Stimulated activated CD8-positive, alpha-beta memory T cell treated with anti-CD3 and anti-CD28 coated beads, Interleukin-4, amount 100 ng/mL, for 24 hours (primary cell): ENCODE data around the gene TEKTIP1.
A peak's percentile ranks its signal among the peaks of the same experiment; 100 is the strongest.
"Not testable (repeated sequence)": the region's sequence is repeated elsewhere in the genome, so short reads cannot be mapped to it uniquely, and the experiment has no call there.

Source experiments
- DNase-seq: peaks from one replicate; pipeline ENCODE4 v3.0.0-alpha.2; 2020; ENCODE audit warnings: low read depth

Gene TEKTIP1

DNA sequence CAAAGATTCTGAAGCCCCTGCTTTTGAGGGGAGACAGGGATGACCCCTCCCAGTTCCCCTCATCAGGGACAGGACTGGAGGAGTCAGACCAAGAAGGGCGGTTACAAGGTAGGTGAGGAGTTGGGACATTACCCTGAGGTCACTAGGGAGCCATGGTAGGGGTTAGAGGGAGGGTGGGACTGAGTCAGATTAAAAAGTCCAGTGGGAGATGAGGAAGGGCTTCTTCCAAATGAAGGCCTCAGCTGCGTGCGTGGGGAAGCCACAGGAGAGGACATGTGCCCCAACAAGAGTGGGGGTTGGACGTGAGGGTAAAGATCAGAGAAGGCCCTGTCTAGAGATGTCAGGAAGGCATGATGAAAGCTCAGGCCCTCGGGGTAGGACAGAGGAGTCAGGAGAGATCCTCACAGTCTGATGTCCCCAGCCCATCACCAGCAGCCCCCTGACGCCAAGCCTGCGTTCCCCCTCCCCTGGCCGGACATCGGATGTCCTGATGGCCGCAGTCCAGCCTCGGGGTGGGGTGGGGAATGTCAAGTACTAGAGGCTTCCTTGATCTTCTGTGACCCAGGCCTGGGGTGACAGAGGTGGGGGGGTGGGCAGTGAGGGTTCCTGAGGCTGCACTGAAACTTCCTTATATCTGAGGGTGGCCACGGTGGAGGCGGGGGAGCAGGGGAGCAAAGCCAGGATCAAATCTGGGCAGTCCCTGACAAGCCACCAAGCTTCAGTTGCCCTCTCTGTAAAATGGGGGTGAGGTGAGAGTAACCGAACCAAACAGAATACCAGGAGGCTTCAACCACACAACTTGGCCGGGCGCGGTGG, 24.9 kb downstream of the TEKTIP1 start:
- no peak for DNase-seq

- no peak for DNase-seq
Measured at GRCh38 chr19:3565139-3565538, 26.2 kb downstream of the TEKTIP1 start.

- not testable (repeated sequence) for DNase-seq
Measured at GRCh38 chr19:3570042-3570441, 31.1 kb downstream of the TEKTIP1 start.

DNA sequence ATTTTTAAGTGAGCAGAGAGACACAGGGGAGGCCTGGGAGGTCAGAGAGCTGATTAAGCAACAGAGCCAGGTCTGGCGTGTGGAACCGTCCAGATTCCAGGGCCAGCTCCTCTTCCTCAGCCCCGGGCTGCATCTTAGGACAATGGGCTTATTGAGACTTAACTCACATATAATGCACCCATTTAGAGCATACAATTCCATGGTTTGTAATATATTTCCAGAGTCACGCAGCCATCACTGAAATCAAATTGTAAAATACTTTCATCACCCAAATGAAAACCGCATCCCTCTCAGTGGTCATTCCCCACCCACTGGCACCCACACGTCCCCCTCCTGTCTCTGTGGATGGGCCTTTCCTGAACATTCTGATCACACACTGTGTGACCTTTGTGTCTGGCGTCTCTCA, 31.6 kb downstream of the TEKTIP1 start:
- no peak for DNase-seq

DNA sequence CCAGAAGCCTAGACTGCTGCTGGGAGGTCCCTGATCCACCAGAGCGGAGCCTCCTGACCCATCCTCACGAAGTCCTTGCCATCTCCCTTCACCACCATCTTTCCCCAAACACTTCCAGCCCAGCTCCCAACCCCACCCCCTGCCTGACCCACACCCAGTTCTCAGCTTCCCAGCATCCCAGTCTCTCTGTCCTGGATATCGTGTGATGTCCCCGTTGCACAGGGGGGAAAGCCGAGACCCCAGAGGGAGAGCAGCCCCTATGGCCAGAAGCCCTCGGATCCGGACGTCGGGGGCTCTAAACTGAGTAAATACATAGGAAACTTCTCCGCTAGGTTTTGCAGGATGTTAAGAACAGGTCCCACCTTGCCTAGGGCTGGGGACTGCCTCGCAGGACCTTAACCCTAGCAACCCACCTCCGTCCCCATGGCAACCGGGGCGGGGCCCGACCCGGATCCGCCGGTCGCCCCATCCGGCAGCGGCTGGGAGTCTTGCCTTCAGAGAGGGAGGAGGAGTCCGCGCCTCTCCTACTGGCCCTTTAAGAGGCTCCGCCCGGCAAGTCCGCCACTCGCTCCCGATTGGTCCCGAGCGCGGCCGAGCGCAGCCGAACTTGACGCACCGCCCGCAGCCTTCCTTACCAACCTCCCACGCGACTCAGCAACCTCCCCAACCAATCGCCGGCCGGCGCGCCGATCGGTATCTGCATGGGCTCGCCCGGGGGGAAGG, 33.3 kb downstream of the TEKTIP1 start:
- peak; percentile 99 for DNase-seq

DNA sequence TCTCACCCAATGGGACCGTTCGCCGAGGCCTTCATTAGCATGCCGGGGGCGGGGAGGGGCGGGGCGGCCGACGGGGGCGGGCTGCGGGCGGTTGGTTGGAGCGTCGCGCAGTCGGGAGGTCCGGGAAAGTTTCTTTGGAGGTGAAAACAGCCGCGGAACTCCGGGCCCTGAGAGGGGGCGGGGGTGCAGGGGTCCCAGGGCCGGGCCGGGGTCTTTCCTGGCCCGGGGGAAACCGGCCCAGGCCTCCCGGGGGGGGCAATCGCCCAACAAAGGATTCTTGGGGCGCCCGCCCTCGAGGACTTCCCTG, 33.8 kb downstream of the TEKTIP1 start, which contains the start of gene HMG20B:
Gene HMG20B (plus strand): TSS at position 90 of the 307 bp plus-strand sequence. CDS start 366 bp downstream, outside the sequence.
- no peak for DNase-seq

DNA sequence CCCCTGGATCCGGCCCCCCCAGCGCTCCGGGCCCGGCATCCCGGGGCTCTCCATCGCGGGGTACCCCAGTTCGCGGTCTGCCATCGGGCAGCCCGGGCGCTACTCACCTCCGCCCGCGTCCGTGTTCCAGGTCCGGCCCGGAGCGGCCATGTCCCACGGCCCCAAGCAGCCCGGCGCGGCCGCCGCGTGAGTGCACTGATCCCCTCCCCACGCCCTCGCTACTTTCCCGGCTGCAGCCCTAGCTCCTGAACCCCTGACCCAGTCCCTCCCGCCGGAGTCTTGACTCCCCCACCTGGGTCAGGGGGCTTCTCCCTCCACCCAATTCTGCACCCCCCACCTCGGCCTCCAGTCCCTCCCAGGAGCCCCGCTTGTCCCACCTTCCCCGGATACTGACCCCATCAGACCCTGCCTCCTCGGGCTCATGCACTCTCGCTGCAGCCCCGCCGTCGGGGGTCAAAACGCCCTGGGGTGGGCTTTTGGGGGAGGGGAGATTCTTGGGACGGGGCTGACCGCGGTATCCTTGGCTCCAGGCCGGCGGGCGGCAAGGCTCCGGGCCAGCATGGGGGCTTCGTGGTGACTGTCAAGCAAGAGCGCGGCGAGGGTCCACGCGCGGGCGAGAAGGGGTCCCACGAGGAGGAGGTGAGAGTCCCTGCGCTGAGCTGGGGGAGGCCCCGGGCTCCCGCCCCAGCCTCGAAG, 34.3 kb downstream of the TEKTIP1 start:
- no peak for DNase-seq

- DNase-seq, result peak; percentile 71
Measured at GRCh38 chr19:3573858-3574637, 35.1 kb downstream of the TEKTIP1 start.

DNA sequence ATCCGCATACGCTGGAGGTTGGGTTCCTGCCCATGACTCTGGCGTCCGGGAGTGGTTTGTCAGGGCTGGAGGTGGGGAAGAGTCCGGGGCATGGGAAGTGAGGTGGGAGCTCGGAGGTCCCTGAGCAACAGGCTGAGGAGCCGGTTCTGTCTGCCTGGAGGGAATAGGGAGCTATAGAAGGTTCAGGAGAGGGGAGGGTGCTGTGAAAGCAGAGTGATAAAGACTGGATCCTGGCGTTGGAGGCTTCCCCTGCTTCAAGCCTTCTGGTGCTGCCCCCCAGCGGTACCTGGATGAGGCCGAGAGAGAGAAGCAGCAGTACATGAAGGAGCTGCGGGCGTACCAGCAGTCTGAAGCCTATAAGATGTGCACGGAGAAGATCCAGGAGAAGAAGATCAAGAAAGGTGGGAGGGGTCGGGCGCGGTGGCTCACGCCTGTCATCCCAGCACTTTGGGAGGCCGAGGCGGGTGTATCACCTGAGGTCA, 36.3 kb downstream of the TEKTIP1 start:
- DNase-seq, result no peak

GRCh38 chr19:3575949-3576673, 37.1 kb downstream of the TEKTIP1 start:
- no peak for DNase-seq

DNA sequence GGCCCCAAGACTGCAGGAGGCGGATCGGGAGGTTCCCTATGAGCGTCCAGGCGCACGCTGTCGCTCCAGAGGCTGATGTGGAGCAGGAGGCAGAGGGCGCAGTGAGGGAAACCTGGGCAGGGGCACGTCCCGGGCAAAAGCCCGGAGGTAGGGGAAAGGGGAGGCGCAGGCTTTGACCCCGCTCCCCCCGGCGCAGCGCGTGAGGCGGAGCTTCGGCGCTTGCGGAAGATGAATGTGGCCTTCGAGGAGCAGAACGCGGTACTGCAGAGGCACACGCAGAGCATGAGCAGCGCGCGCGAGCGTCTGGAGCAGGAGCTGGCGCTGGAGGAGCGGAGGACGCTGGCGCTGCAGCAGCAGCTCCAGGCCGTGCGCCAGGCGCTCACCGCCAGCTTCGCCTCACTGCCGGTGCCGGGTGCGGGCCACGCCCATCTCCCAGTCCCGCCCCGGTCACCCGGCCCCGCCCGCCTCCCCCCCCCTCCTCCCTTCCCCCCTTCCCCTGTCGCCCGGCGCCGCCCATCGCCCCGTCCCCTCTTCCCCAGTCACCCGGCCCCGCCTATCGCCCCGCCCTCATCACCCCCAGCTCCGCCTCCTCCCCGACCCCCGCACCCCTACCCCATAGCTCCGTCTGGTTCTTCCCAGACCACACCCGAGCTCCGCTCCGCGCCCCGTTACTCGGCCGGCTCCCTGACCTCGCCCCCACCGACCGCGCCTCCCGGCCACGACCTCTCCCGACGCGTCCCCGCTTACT, 37.9 kb downstream of the TEKTIP1 start:
- no peak for DNase-seq

GRCh38 chr19:3577723-3578344, 38.9 kb downstream of the TEKTIP1 start:
- no peak for DNase-seq

DNA sequence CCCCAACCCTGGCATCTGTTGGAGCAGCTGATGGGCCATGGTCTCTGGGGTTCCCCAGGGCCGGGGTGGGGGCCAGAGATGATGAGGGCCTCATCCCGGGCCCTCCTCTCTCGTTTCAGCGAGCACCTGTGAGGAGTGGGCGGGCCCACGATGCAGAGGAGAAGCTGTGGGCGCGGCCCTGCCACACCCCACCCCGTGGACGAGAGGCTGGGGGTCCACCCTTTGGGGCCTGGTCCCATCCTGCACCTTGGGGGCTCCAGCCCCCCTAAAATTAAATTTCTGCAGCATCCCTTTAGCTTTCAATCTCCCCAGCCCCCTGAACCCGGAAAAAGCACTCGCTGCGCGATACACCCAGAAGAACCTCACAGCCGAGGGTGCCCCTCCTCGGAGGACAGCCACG, 39.4 kb downstream of the TEKTIP1 start:
- DNase-seq, result no peak

- no peak for DNase-seq
Measured at GRCh38 chr19:3580156-3580934, 41.4 kb downstream of the TEKTIP1 start.

DNA sequence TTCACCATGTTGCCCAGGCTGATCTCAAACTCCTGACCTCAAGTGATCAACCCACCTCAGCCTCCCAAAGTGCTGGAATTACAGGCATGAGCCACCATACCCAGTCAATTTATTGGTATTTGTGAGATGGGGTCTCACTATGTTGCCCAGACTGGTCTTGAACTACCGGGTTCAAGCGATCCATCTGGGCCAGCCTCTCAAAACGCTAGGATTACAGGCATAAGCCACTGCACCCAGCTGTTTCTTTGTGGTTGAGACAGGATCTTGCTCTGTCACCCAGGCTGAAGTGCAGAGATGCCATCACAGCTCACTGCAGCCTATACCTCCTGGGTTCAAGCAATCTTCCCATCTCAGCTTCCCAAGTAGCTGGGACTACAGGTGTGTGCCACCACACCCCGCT, 42.8 kb downstream of the TEKTIP1 start:
- DNase-seq, result not testable (repeated sequence)

DNA sequence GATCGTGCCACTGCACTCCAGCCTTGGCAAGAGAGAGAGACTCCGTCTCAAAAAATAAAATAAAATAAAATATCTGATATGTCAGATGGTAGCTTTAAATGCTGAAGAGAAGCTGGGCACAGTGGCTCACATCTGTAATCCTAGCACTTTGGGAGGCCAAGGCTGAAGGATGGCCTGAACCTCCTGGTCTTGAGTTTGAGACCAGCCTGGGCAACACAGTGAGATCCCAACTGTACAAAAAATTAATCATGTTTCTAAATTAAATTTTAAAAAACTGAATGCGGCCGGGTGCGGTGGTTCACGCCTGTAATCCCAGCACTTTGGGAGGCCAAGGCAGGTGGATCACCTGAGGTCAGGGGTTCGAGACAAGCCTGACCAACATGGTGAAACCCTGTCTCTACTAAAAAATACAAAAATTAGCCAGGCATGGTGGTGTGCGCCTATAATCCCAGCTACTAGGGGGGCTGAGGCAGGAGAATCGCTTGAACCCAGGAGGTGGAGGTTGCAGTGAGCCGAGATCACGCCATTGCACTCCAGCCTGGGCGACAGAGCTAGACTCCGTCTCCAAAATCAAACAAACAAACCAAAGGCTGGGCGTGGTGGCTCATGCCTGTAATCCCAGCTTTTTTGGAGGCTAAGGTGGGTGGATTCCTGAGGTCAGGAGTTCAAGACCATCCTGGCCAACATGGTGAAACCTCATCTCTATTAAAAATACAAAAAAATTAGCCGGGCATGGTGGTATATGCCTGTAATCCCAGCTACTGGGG, 45.2 kb downstream of the TEKTIP1 start:
- not testable (repeated sequence) for DNase-seq

GRCh38 chr19:3585301-3586126, 46.5 kb downstream of the TEKTIP1 start, which contains the start of gene GIPC3:
TSS of gene GIPC3 (plus strand) at chr19:3585478. CDS start at chr19:3585598, 120 bp downstream.
- DNase-seq, result no peak
